ENCODE results near the gene ZNF266. TPM values are rescaled to one million over a fixed set of nuclear protein-coding genes. Genes with fewer than 3 reads are reported as not detected.

The ZNF266 gene
- total and polyA plus RNA-seq, 2 donors (not counting 3 experiments of a cell fraction or from before 2014, with no cell fraction given), result 16.7 TPM

DNA sequence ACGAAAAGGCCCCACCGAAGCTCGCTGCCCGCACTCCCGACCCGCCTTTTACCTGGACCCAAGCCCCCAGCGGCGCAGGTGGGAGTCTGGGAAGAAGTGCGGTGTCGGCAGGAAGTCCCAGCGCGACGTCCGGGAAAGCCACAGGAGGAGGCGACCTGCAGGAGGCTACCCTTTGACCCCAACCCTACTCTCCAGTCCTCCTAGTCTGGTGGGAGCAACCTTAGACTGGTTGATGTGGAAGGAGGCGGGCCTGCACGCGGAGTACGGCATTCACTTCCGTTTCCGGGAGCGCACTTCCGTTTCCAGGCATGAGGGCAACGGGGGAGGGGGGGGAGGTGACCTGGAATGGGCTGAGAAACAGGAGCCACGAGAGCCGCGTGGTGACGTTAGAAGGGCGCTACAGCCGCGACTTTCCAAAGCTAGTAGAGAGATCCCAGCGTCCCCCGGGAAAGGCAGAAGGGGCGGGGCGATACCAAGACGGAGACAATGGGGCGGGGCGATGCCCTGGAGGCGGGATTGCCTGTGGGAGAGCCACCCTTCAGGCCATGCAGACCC is 28.5 kb downstream of the ZNF266 start:
- no peak overlapping the region for H3K4me2 ChIP-seq (ENCODE audit: insufficient read depth, low read length)
- H4K20me1 ChIP-seq (replicated peaks; ENCODE audit: control insufficient read depth, extremely low read depth, insufficient read depth, low read length), result no peaks in the 10 kb centered on the region
- CTCF ChIA-PET, result no interaction called here
- POLR2A ChIA-PET, result no interaction called here
- H3K79me2 ChIP-seq (ENCODE audit: control insufficient read depth, insufficient read depth, low read length), result no peaks in the 10 kb centered on the region
- TF ChIP-seq, protein P1, sequence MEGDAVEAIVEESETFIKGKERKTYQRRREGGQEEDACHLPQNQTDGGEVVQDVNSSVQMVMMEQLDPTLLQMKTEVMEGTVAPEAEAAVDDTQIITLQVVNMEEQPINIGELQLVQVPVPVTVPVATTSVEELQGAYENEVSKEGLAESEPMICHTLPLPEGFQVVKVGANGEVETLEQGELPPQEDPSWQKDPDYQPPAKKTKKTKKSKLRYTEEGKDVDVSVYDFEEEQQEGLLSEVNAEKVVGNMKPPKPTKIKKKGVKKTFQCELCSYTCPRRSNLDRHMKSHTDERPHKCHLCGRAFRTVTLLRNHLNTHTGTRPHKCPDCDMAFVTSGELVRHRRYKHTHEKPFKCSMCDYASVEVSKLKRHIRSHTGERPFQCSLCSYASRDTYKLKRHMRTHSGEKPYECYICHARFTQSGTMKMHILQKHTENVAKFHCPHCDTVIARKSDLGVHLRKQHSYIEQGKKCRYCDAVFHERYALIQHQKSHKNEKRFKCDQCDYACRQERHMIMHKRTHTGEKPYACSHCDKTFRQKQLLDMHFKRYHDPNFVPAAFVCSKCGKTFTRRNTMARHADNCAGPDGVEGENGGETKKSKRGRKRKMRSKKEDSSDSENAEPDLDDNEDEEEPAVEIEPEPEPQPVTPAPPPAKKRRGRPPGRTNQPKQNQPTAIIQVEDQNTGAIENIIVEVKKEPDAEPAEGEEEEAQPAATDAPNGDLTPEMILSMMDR (IDR thresholded peaks at IDR 0.05; ENCODE audit: extremely low read depth in 1 of 2, insufficient read depth in 1 of 2, low read depth in 1 of 2, low read length in 2 of 2), result no peak
- no peak for TF ChIP-seq JUN (IDR thresholded peaks at IDR 0.05; ENCODE audit: borderline replicate concordance, insufficient read depth, insufficient read length, low read depth)
- no peak for TF ChIP-seq EZH2 (IDR thresholded peaks at IDR 0.05; ENCODE audit: borderline replicate concordance, low read depth, low read length, severe bottlenecking)
- TF ChIP-seq GATA2 (IDR thresholded peaks at IDR 0.05; ENCODE audit: insufficient read depth, insufficient read length, low read depth, low read length), result no peak
- no peak for TF ChIP-seq POLR2AphosphoS5 (IDR thresholded peaks at IDR 0.05; ENCODE audit: insufficient read depth, low read depth, low read length)
- TF ChIP-seq FOS (IDR thresholded peaks at IDR 0.05; ENCODE audit: borderline replicate concordance, insufficient read depth, low read length), result no peak
- TF ChIP-seq MYC (IDR thresholded peaks at IDR 0.05; ENCODE audit: low read depth, low read length), result no peak
- TF ChIP-seq POLR2A (IDR thresholded peaks at IDR 0.05; ENCODE audit: low read depth, low read length), result no peak
- TF ChIP-seq, protein P2, sequence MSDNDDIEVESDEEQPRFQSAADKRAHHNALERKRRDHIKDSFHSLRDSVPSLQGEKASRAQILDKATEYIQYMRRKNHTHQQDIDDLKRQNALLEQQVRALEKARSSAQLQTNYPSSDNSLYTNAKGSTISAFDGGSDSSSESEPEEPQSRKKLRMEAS (IDR thresholded peaks at IDR 0.05; ENCODE audit: insufficient read depth, insufficient read length), result no peak
- intact Hi-C loops (cut with micrococcal nuclease), result no loop called here
- peak overlapping the region; percentile 21 for H2AFZ ChIP-seq (ENCODE audit: low read depth, low read length)
- H3K9ac ChIP-seq (replicated peaks; ENCODE audit: extremely low read depth, insufficient read depth, low read length), result no peak overlapping the region
- no peaks in the 10 kb centered on the region for H3K4me1 ChIP-seq (ENCODE audit: control insufficient read depth, extremely low read depth, insufficient read depth, low read length)
- FAIRE-seq (no peak), DNase-seq (ENCODE audit: low read depth, low spot score) (no peak)
- dilution Hi-C loops (cut with MboI; ENCODE audit: extremely low pct_ligation_motif_present, low sequenced_read_pairs), result no loop called here
- no peaks in the 10 kb centered on the region for H3K27me3 ChIP-seq (ENCODE audit: control insufficient read depth in 2 of 2, insufficient read depth in 2 of 2, low read length in 2 of 2)
- H3K9me3 ChIP-seq (replicated peaks; ENCODE audit: control insufficient read depth, insufficient read depth, low read length), result peaks cover 4% of the 10 kb centered on the region
- BruUV-seq (replicated peaks), result no TSS peak
- H3K9me1 ChIP-seq (replicated peaks; ENCODE audit: control insufficient read depth, extremely low read depth, insufficient read depth, low read length), result no peaks in the 10 kb centered on the region
- no peaks in the 10 kb centered on the region for H3K36me3 ChIP-seq (ENCODE audit: control insufficient read depth in 2 of 2, extremely low read depth in 1 of 2, insufficient read depth in 2 of 2, low read length in 2 of 2)
- H3K27ac ChIP-seq (ENCODE audit: insufficient read depth, low read depth, low read length), result no peak overlapping the region
- H3K4me3 ChIP-seq (replicated peaks in 1 of 3; ENCODE audit: insufficient read depth in 1 of 3, low read depth in 1 of 3, low read length in 3 of 3), result peak overlapping the region in 2 of 3 experiments; percentile 0 to 5

Data from endothelial cell of umbilical vein (primary cell).